HG02610 (cell line): ENCODE data around the gene PRTFDC1.
"Not testable (repeated sequence)": the region's sequence is repeated elsewhere in the genome, so short reads cannot be mapped to it uniquely, and the experiment has no call there.

Experiments used
- ATAC-seq: cut with Tn5 transposase; IDR thresholded peaks from one replicate; pipeline ENCODE4 v1.9.1; 2021; ENCODE audit warnings: mild to moderate bottlenecking, moderate library complexity; ENCODE audit not compliant: unreplicated experiment

Gene PRTFDC1

DNA sequence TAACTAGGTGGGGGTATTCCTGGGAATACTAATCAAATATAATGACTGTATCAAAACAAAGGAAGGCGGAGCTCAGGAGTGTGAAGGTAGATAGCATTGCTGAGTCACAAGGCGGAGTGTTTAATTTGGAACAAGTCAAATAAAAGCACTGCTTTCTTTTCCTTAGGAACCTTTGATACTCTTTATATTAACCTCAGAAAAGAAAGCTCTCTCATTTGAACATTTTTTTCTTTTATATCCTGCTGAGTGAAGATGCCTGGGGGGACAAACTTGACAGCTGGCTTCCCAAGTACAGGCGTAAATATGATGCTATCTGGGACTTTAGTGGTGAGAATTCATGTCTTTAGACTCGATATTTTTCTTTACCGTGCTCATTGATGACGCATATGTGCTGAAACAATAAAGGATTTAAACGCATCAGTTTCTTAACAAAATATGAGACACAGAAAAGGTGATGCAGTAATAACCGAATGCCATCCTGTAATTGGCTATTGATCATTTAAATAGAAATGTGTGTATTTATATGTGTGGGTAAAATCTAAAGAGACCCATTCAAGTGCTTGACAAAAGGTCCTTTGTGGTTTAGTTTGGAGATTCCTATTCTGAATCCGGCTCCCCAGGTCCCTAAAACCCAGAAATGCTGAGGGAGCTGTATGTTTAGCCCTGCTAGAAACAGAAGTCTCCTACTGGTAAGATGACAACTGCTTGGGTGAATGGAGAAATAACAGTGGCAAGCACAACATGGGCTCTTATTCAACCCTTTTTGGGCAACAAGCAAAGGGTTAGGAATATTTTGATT is 102.7 kb downstream of the PRTFDC1 start:
- no peak for ATAC-seq

DNA sequence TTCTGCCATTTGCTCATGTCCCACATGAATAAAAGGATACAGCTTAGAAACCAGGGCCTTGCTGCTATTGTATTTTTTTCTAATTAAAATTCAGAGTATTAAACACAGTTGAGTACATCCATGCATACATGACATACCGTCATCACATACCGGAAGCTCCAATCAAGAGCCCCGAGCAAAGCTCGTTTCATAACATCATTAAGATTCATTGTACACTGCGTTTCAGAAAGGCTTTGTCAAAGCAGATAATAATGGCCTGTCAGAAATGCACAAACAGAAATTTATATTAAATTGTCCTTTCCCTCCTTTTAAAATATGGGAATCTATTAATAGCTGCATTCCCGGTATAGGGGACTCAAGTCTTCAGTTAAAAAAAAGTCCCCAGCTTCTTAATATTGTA is 103.4 kb downstream of the PRTFDC1 start:
- no peak for ATAC-seq

DNA sequence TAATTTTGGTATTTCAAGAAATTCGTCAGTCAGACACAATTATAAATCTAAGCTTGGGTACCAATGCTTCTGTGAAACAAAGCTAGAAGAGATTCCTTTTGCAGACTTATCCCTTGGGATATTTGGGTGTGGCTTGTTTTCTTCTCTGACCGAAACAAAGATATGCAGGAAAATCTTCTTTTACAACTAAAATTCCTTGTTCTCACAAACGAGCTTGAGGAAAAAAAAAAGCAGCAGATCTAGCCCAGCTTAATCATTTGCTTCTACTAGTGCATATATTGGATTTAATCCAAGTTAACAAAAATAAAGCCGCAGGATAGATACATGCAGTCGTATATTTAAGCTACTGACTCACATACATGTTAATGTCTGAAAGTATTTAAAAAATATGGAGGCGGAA is 104.2 kb downstream of the PRTFDC1 start:
- ATAC-seq: no peak

DNA sequence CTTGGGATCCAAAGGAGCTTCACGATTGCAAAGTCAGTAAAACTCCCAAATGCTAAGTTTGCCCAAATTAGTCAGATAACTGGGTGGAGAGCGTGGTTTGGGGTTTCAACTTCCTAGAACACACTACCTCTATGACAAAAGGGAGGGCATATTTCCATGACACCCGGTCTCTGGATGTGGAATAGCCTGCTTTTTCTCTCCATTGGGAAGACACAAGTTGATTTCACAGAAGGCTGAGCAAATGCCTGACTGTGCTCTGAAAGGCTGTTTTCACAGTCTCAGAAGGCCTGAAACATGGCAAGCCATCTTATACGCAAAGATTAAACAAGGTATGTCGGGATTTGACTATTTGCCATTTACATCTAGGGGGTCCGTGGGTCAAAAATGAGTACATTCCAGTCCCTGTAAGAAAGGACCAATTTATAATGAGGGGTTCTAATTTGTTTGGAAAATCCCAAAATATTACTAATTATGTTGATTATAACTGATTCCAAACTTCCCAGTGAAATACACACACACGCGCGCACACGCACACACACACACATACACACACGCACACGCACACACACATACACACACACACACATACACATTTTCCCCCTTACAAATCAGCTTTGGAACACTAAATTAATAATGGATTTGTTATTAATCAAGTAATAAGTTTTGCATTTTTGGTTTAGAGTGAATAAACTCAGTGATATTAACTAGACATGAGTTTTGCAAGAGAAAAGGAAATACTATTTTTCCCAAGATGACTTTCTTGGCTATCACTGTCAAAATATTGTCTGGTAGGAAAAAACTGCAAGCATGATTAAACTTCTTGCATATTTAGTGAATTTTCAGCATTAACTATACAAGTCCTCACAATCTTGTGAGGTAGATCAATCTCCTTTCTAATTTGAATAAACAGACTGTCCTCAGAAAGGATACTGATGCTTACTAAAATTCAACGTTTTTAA is 105.0 kb downstream of the PRTFDC1 start:
- ATAC-seq: no peak

- no peak for ATAC-seq
These were observed 107.7 kb downstream of the PRTFDC1 start for GRCh38 chr10:24844742-24845141.

DNA sequence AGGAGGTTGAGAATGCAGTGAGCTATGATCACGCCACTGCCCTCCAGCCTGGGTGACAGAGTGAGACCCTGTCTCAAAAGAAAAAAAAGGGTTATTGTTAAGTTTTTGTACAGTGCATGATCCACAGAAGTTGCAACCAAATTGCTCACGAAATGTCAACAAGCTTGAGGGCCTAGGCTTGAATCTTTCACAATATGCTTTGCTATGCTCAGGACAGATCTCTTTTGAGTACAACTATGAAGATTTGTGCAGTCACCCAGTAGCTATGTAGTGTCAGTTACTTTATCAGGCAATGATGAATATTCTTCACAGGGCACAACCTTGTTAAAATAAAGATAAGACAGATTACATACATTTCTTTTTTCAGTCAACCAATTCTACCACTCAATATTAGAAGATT is 109.2 kb downstream of the PRTFDC1 start:
- no peak for ATAC-seq

DNA sequence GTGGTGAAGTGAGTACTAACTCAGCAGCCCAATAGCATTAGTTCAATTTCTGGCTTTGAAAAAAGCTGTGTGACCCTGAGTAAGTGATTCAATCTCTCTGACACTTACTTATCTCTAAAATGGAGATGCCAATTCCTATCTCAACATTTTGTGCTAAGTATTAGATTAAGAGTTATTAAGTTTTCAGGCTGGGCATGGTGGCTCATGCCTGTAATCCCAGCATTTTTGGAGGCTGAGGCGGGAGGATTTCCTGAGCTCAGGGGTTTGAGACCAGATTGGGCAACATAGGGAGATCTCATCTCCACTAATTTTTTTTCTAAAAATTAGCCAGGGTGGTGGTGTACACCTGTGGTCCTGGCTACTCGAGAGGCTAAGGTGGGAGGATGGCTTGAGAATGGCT is 109.5 kb downstream of the PRTFDC1 start:
- no peak for ATAC-seq

DNA sequence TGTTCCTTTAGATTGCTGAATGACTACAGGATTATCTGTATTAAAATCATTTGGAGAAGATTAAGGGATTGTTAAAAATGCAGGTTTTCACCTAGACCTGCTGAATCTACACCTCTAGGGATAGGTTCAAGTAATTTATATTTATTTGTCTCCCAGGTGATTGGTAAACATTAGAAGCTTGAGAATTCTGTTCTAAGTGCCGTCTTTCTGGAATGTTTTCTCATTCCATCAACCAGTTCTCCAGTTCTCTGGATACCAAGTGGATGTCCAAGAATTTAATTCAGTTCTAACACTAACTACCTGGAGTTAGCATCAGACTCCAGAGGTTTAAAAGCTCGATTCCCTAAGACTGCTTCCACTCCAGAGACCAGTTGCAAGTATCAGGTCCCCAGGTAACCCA is 110.9 kb downstream of the PRTFDC1 start:
- ATAC-seq: no peak

DNA sequence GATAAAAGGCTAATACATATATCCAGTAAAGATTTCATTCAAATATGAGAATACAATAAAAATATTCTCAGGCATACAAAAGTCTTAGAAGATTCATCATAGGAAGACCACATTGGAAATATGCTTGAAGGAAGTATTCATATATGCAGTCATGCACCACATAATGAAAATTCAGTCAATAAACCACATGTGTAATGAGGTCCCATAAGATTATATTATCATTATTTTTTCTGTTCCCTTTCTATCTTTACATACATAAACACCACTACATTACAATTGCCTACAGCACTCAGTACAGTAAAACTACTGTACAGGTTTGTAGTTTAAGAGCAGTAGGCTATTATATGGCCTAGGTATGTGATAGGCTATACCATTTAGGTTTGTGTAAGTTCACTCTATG is 111.6 kb downstream of the PRTFDC1 start:
- no peak for ATAC-seq

GRCh38 chr10:24837781-24838180 is 114.6 kb downstream of the PRTFDC1 start:
- not testable (repeated sequence) for ATAC-seq

DNA sequence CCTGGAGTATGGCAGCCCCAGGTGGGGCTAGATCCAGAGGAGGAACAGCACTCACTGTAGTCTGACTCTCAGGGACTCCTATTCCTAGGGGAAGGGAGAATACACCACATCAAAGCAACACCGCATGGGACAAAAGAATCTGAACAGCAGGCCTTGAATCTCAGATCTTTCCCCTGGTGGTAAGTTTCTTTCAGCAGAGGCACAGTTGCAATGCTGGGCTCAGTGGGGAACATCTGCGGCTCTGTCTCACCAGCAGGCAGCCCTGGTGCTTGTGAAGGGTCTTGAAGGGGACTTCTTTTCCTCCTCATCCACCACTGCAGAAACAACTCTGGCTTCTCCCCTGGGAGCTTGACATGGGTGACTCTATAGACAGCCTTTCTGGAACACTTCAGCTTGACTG is 117.5 kb downstream of the PRTFDC1 start:
- ATAC-seq: no peak

- no peak for ATAC-seq
These were observed 126.4 kb downstream of the PRTFDC1 start for GRCh38 chr10:24826009-24826408.

DNA sequence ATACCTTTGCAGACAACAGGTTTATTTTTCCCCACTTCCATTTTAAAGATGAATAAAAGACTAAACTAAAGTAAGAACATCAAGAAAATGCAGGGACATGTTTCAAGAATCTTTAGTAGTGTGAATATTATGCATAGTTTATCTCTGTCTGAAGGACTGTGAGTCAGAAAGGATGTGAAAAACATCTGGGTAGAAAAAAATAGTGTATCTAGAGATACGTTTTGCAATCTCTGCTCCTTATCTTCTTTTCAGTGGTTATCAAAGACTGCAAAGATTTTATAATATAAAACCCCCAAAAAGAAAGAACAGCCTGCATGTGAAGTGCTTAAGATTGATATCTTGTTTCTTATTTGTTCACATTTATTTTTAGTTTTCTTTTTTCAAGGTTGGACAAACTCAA is 126.9 kb downstream of the PRTFDC1 start:
- no peak for ATAC-seq

DNA sequence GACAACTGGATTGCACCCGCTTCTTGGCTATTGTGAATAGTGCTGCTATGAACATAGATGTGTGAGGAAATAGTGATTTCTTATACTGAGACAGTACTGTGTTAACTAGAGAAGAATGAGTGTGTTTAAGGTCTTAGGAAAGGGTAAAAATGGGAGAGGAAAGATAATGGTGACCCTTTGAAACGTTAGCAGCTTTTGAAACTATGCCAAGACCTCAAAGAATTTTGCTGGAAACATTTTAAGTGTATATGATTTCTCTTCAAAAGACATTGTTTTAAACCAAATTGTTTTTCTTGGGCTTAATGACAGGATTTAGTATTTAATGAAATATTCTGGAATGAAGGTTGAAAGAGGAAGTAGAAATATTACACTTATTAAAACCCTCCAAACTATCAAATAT is 127.9 kb downstream of the PRTFDC1 start:
- no peak for ATAC-seq

DNA sequence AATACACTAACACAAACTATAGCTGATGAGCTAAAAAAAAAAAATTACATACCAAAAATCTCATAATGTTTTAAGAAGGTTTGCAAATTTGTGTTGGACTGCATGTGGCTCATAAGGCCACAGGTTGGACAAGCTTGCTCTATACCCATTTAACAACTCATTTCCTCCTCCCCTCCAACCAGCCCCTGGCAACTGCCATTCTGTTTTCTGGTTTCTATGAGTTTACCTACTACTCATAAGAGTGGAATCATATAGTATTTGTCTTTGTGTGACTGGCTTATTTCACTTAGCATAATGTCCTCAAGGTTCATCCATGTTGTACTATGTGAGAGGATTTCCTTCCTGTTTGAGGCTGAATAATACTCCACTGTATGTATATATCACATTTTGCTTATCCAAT is 128.3 kb downstream of the PRTFDC1 start:
- ATAC-seq: no peak

- ATAC-seq: peak; percentile 82
These were observed 129.8 kb downstream of the PRTFDC1 start for GRCh38 chr10:24822590-24822989.

DNA sequence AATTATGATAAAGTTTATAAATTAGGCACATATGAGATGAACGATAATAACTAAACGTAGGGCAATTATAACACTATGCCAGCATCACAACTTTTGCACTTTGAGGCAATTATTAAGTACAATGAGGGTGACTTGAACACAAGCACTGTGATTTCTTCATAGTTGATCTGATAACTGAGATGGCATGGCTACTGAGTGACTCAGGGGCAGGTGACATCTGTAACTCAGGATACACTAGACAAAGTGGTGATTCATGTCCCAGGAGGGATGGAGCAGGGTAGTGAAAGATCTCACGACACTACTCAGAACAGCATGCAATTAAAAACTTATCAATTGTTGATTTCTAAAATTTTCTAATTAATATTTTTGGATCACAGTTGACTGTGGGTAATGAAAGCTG is 130.4 kb downstream of the PRTFDC1 start:
- no peak for ATAC-seq

DNA sequence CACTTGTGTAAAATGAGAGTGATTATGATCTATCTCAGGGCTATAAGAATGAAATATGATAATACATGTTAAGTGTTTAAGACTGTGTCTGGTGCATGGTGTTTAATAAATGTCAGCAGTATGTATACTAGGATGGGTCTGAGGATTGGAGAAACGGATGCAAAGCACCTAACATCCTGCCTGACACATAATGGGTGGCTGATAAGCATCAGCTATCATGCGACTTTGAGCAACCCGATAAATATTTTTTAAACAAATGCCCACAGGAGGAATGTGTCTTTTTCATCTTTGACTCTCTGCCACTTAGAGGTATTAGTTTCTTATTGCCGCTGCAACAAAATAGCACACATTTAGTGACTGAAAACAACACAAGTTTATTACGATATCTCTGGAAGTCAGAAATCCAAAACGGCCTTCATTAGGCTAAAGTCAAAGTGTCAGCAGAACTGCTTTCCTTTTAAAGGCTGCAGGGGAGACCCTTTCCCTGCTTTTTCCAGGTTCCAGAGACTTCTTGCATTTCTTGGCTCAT is 135.5 kb downstream of the PRTFDC1 start:
- no peak for ATAC-seq

- no peak for ATAC-seq
These were observed 137.7 kb downstream of the PRTFDC1 start for GRCh38 chr10:24814568-24815313.

DNA sequence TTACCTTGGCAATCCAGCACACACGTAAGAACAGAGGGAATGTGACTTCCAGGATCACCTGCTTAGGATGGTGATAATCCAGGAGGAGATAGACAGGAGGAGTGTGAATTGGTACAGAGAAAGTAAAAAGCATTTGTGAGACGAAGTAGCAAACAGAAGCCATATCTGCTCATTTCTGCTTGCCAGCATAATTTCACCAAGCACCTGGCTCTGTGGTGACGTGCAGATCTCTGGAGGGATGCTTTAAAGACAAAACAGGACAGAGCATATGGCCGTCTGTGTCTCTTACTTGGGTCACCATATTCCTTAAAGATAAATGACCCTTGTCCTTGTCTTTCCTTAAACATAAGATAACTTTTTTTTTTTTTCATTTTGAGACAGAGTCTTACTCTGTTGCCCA is 138.6 kb downstream of the PRTFDC1 start:
- ATAC-seq: no peak

DNA sequence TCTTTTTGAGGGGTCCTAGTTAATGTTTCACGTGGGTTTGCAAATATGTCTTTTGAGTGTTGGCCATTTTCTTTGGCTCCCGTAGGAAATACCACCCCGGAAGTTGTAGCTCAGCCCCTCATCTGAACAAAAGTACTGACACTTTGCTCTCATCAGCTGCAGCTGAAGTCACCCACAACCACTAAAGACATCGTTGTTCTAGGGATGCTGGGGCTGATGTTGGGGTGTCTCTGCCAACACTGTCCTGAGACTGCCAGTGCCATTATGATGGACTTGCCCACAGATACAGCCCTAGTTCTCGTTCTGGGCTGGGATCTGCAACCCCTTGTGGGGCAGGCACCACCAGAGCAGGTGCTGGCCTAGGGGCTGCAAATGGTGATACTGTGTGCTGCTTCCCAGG is 146.1 kb downstream of the PRTFDC1 start:
- ATAC-seq: no peak
